ENCODE results near the gene IGBP1.

Gene IGBP1

DNA sequence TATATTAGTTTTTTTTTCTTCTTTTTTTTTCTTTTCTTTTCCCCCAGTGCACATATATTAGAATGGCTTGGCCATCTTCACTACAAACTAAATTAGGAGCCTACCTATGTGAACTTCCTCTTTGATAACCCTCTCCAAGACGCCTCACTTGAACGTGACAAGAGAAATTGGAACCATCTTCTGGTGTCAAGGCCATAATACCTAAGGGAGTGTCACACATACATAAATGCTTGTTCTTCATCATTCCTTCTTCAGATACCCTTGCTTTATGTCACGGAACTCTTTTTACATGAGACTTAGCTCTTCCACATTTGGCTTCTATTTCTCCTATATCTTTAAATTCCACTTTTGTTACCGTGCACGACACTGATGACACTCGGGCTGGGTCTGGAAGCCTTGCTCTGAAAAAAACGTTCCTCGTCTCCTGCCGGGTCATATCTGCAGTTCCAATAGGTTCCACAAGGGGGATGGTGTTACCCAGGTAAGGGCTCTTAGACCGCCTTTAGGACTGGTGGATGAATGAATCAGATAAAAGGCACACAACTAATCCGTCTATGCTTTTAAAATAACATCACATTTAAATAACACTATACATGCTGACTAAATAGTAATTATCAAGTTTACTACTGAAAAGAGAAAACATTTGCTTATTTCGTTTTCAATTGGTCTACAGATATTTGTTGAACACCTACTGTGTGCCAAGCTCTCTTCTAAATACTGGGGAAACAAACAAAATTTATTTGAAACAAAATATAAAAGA is 63.9 kb downstream of the IGBP1 start:
- TF ChIP-seq FOXM1 (IDR thresholded peaks at IDR 0.05; ENCODE audit: borderline replicate concordance, low read depth) (no peak), TAF1 (IDR thresholded peaks at IDR 0.05; ENCODE audit: low read depth) (no peak), RAD21 (IDR thresholded peaks at IDR 0.05; ENCODE audit: low read depth) (peak; percentile 63), TCF12 (IDR thresholded peaks at IDR 0.05; ENCODE audit: low read depth) (no peak), TEAD4 (IDR thresholded peaks at IDR 0.05) (no peak), NFIC (IDR thresholded peaks at IDR 0.05) (no peak)
- TF ChIP-seq, protein P1, sequence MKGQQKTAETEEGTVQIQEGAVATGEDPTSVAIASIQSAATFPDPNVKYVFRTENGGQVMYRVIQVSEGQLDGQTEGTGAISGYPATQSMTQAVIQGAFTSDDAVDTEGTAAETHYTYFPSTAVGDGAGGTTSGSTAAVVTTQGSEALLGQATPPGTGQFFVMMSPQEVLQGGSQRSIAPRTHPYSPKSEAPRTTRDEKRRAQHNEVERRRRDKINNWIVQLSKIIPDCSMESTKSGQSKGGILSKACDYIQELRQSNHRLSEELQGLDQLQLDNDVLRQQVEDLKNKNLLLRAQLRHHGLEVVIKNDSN (IDR thresholded peaks at IDR 0.05): no peak
- TF ChIP-seq, protein P2, sequence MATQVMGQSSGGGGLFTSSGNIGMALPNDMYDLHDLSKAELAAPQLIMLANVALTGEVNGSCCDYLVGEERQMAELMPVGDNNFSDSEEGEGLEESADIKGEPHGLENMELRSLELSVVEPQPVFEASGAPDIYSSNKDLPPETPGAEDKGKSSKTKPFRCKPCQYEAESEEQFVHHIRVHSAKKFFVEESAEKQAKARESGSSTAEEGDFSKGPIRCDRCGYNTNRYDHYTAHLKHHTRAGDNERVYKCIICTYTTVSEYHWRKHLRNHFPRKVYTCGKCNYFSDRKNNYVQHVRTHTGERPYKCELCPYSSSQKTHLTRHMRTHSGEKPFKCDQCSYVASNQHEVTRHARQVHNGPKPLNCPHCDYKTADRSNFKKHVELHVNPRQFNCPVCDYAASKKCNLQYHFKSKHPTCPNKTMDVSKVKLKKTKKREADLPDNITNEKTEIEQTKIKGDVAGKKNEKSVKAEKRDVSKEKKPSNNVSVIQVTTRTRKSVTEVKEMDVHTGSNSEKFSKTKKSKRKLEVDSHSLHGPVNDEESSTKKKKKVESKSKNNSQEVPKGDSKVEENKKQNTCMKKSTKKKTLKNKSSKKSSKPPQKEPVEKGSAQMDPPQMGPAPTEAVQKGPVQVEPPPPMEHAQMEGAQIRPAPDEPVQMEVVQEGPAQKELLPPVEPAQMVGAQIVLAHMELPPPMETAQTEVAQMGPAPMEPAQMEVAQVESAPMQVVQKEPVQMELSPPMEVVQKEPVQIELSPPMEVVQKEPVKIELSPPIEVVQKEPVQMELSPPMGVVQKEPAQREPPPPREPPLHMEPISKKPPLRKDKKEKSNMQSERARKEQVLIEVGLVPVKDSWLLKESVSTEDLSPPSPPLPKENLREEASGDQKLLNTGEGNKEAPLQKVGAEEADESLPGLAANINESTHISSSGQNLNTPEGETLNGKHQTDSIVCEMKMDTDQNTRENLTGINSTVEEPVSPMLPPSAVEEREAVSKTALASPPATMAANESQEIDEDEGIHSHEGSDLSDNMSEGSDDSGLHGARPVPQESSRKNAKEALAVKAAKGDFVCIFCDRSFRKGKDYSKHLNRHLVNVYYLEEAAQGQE (IDR thresholded peaks at IDR 0.05; ENCODE audit: low read depth): no peak

DNA sequence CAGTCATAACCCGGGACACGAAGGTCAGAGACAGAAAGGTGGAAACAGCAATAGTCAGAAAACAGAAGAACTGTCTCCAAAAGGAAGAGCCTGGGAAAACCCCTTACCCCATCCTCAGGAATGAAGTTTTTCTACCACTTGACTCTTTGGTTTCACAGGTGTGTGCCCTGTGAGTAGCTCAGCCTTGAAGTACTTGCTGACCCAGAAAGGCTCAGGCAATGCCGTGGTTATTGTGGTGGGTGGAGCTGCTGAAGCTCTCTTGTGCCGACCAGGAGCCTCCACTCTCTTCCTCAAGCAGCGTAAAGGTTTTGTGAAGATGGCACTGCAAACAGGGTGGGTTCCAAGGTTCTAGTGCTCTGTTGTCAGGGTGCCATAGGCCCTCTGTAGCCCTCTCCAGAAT is 68.5 kb downstream of the IGBP1 start:
- TF ChIP-seq TAF1 (IDR thresholded peaks at IDR 0.05; ENCODE audit: low read depth) (no peak), YY1 (IDR thresholded peaks at IDR 0.05; ENCODE audit: low read depth) (no peak), ZBTB7A (IDR thresholded peaks at IDR 0.05; ENCODE audit: low read depth) (no peak), TEAD4 (IDR thresholded peaks at IDR 0.05) (no peak), RAD21 (IDR thresholded peaks at IDR 0.05; ENCODE audit: low read depth) (no peak)
- TF ChIP-seq, protein P2 (IDR thresholded peaks at IDR 0.05; ENCODE audit: low read depth): no peak

DNA sequence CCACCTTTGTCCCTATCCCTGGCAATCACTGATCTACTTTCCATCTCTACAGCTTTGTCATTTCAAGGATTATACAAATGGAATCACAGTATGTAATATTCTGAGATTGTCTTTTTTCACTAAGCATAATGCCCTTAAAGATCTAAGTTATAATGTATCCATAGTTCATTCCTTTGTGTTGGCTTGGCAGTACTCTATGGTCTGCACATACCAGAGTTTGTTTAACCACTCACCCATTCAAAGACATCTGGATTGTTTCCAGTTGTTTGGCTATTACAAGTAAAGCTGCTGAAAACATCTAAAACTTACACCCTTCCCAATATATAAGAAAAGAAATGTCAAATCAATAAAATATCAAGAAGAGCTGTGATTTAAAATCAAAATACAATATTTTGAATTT is 75.2 kb downstream of the IGBP1 start:
- TF ChIP-seq ZBTB7A (IDR thresholded peaks at IDR 0.05; ENCODE audit: low read depth): no peak
- no peak for TF ChIP-seq NFIC (IDR thresholded peaks at IDR 0.05)
- no peak for TF ChIP-seq TEAD4 (IDR thresholded peaks at IDR 0.05)
- TF ChIP-seq RAD21 (IDR thresholded peaks at IDR 0.05; ENCODE audit: low read depth): no peak
- no peak for TF ChIP-seq FOXM1 (IDR thresholded peaks at IDR 0.05; ENCODE audit: borderline replicate concordance, low read depth)
- TF ChIP-seq EP300 (IDR thresholded peaks at IDR 0.05; ENCODE audit: borderline replicate concordance): no peak
- TF ChIP-seq, protein P2 (IDR thresholded peaks at IDR 0.05; ENCODE audit: low read depth): no peak
- TF ChIP-seq, protein P3, sequence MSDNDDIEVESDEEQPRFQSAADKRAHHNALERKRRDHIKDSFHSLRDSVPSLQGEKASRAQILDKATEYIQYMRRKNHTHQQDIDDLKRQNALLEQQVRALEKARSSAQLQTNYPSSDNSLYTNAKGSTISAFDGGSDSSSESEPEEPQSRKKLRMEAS (IDR thresholded peaks at IDR 0.05): no peak

Data from Ishikawa (cell line).